ENCODE data around the gene SLC9A1. TPM values are rescaled to one million over a fixed set of nuclear protein-coding genes. Genes with fewer than 3 reads are reported as not detected.
"Not testable (repeated sequence)": the region's sequence is repeated elsewhere in the genome, so short reads cannot be mapped to it uniquely, and the experiment has no call there.

The SLC9A1 gene
- total RNA-seq, 1 donor from 2014 or later = 1.9 TPM

DNA sequence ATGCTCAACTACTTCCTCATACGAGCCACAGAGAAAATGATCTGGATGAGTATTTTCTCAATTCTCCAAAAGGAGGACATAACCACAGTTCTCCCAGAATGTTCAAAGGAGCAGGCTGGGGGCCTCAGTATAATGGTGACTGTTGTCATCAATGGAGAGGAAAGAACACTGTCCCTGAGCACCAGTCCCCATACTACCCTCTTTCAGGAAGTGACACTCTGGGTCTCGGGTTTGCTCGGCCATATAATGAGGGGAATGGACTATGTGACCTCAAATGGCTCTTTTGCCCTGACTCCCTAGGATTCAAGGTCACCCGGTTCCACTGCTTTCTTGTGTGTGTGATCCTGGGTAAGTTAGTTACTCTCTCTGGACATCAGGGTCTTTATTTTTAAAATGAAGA is 22.8 kb downstream of the SLC9A1 start:
- no peak for DNase-seq

DNA sequence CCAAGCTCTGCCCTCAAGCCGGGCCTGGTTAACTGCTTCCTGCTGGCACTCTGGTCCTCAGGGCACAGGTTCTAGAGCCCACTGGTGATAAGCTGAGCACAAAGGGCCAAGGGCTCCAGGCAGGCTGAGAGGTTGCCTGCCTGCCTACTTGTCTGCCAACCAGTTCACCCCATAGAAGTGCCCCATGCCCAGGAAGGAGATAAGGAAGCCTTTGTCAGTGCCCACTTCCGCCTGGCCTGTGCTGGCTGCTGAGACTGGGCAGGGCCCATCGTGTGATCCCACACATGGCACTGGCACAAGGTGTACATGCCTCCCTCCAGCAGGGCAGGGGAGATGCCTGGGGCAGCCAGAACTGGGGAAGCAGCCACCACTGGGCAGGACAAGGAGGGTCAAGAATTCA is 24.1 kb downstream of the SLC9A1 start:
- DNase-seq = no peak

DNA sequence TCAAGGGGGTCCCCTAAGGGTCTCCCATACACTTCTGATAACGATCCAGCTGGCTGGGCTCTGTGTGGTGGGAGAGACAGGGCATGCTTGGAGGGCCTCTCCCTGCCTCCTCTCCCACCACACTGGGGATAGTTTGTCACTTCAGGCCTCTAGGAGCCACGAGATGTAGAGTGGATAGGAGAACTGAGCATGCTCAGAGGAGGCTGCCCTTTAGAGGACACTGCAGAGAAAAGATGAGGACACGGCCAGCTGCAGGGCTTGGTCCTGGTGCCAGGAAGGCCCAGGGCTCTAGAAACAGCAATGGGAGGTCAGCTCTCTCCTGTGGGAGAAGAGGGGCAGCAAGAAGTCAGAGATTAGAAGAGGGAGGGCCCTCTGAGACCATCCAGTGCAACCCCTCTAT is 25.7 kb downstream of the SLC9A1 start:
- no peak for DNase-seq

DNA sequence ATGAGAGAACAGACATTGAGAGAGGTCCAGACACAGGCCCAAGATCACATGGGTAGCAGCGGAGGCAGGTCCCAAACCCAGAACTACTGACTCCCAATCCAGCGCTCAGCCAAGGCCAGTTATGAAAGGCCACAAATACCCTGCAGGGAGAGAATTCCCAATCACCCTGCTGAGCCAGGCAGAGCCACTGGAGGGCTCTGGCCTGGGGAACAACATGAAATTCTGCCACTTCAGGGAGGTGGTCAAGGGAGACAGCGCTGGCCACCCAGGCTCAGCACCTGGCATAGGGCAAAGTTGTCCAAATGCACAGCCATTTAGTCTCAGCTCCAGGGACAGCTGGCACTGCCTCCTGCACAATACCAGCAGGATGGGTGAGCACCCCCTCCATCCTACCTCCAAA is 27.5 kb downstream of the SLC9A1 start:
- no peak for DNase-seq

DNA sequence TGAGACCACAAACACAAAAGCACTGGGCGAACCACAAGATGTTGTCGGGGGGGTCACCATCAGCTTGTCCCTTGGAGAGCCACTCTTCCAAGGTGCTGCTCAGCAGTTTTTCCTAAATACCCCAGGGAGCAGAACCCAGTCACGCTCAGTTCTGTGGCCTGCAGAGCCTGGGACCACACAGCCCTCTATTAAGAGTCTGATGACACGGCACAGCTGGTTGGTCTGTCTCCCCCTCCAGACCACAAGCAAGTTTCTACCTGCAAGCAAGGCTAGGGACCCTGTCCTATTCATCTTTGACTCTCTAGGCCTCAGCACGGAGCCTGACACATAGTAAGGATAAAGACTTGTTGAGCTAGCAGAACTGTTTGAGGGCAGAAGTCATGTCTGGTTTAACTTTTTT is 28.5 kb downstream of the SLC9A1 start:
- DNase-seq = no peak

DNA sequence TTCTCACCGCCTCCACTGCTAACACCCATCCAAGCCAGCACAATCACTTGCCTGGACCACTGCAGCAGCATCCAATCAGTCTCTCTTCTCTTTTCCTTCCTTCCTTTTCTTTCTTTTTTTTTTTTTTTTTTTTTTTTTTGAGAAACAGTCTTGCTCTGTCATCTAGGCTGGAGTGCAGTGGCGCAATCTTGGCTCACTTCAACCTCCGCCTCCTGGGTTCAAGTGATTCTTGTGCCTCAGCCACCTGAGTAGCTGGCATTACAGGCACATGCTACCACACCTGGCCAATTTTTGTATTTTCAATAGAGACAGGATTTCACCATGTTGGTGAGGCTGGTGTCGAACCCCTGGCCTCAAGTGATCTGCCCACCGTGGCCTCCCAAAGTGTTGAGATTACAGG is 29.8 kb downstream of the SLC9A1 start:
- DNase-seq = not testable (repeated sequence)

DNA sequence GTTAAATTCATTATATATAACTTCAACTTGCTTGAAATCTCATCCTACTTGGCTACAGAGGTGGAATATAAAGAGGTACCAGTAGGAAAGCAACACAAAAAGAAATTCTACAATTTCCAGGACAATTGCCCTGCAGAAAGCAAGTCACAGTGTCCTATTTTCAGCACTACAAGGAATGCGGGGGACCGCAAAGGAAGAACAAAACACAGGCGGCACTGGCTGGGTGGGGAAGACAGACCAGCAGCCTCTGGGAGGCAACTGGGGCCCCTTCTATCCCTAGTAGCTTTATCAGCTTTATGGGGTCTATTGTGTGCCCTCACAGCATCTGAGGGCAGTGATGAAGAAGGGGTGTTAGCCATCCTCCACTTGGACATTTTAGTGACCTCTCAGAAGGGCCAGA is 30.5 kb downstream of the SLC9A1 start:
- peak; percentile 41 for DNase-seq

DNA sequence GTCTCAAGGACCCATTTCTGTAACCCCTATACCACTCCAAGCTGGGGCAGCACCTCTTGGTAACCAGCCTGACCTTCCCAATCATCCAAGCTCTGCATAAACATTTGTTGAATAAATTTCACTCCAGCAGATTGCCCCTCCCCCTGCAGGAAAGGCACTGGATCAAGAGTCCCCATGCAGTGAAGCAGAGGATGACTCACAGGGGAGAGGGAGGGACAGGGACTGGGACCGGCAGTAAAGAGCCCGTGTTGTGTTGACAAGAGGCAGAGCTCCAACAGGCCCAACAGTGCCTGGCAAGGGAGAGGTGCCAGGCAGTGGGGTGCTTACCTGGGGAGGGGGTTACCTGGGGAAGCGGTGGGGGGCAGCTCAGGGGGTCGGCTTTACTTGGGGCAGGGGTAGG is 32.3 kb downstream of the SLC9A1 start:
- peak; percentile 83 for DNase-seq

DNA sequence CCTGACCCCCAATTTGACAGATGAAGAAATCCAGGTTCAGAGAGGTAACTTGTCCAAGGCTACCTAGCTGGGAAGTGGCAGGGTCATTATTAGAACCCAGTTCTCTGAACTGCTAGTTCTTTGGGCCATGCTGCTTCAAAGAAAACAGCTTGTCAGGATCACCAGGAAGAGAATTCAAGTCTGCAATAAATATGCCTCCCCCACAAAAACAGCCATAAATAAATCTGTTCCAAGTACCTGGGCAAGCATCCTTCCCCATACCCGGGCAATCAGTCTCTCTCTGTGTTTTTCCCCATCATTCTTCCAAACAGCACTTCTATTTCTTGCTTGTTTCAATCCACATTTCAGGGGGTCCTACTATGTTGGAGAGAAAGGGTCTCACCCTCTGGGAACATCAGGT is 34.1 kb downstream of the SLC9A1 start:
- DNase-seq = no peak

DNA sequence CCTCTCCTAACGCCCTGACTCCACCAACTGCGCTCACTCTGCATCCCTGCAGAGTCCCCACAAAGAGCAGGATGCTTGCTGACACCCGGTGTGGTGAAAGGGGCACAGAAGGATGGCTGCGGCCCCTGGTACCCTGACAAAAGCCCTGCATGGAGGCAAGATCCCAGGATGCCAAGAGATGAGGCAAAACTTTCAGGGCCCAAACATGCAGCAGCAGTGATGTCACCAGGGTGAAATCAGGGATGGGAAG is 36.6 kb downstream of the SLC9A1 start:
- no peak for DNase-seq

DNA sequence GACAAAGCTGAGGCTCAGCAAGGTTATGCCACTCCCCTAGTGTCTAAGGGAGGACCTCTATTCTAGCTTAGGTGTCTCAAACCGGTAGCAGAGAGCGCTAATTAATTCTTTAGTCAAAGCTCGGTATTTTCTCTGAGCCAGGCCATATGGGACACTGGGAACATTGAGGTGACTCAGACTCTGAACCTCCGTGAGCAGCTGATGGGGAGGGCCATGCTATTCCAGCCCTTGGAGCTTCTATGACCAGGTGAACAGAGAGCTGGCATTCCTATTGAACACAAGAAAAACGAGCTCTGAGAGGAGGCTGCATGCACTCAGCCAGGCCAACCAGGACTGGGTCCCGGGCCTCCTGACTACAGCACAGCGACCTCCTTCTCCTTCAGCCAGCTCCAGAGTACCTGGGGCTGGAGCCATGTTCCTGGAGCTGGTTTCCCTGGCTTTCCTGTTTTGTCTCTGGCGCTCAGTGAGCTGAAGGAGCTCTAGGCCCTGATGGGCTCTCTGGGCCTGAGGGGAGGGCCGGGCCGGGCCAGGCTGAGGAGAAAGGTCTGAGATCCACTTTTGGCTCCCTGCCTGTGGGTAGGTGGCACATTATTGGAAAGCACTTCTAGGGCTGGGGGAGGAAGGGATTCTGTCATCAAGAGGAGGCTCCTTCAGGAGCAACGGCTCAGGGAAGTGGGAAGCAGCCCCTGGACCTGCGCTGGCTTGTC is 37.0 kb downstream of the SLC9A1 start:
- DNase-seq = no peak

DNA sequence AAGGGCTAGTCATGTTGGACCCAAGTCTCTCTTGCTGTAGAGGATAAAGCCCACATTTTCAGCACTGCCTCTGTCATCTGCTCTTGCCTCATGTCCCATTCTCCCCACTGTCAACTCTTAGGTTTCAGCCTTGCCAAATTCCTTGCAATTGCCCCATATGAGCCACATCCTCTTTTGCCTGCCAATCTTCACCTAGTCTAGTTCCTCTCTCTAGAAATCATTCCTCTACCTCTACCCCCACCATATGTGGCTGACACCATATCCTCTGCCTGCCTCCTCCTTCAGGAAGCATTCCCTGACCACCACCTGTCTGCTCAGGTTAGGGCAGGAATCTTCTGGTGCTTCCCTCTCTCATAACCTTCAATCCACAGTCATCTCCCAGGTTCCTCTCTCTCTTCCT is 38.2 kb downstream of the SLC9A1 start:
- no peak for DNase-seq

DNA sequence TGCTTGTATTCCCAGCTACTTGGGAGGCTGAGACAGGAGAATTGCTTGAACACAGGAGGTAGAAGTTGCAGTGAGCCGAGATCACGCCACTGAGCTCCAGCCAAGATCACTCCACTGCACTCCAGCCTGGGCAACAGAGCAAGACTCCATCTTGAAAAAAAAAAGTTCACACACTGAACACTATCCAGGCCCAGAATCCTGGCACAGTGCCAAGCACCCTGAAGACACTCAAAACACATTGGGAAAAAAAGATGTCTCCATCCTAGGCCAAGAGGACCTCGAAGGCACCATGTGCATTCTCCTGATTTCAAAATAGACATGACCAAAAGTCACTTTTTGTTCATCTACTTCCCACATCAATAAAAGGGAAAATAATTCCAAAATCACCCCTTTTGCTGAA is 38.7 kb downstream of the SLC9A1 start:
- DNase-seq = no peak

DNA sequence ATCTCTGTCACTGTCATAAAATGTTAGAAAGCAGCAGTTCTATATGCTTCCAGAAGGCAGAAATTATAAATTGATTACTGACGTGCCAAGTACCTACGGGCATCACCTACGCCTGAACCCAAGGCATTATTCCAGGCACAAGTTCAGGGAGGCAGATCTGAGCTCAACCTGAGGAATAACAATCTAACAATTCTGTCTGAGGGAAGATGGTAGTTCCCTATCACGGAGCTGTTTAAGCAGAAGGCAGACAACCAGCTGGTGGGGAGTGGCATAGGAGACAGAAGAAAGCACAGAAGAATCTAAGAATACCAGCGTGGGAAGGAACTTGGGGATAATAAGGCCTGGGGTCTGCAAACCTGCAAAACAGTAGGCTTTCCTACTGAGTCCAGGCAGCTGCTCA is 40.4 kb downstream of the SLC9A1 start:
- no peak for DNase-seq

DNA sequence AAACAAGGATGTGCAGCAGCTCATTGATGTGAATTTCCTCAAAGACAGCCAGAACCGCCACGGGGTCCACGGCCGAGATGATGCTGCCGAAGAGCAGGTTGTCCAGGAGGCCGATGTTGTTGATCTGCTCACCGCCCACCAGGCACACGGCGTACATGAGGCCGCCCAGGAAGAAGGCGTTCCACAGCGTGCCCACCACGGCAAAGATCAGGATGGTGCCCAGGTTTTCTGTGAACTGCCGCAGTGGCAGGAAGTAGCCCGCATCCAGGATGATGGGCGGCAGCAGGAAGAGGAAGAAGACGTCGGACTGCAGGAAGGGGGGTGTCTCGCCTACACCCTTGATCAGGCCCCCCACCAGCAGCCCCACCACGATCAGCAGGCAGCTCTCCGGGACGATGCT is 41.1 kb downstream of the SLC9A1 start:
- DNase-seq = no peak

DNA sequence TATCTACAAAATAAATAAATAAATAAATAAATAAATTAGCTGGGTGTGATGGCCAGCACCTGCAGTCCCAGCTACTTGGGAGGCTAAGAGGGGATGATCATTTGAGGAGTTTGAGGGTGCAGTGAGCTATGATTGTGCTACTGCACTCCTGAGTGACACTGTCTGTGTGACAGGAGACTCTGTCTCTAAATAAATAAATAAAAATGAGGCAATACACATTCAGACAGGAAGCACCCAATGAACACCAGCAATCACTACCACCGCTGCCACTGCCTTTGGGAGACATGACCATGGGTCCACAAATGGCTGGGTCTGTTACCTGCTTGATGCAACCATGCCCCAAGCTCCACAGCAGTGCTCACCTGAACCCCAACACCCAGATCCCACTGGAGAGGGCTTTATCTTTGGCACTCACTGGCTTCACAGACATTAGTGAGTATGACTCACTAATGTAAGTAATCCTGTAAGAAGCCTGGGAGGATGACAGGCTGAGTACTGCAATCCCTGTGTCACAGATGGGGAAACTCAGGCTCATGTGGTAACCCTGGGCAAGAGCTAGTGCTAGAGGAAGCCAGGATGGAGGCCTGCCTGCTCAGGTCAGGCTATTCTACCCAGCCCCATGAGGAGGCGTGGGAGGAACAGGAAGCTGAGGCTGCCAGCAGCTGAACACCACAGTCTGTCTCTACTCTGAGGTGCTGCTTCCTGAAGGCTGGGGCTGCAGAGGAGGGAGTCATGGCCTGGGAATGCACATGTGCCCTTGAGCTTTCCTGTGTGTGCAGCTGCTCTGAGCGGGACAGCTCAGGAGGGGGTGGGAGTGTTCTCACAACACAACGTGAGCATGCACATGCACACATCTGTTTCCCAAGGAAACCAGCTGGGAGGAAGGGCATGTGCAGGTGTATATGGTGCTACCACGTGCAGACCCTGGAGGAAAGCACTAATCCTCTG is 43.0 kb downstream of the SLC9A1 start:
- DNase-seq = peak; percentile 75

DNA sequence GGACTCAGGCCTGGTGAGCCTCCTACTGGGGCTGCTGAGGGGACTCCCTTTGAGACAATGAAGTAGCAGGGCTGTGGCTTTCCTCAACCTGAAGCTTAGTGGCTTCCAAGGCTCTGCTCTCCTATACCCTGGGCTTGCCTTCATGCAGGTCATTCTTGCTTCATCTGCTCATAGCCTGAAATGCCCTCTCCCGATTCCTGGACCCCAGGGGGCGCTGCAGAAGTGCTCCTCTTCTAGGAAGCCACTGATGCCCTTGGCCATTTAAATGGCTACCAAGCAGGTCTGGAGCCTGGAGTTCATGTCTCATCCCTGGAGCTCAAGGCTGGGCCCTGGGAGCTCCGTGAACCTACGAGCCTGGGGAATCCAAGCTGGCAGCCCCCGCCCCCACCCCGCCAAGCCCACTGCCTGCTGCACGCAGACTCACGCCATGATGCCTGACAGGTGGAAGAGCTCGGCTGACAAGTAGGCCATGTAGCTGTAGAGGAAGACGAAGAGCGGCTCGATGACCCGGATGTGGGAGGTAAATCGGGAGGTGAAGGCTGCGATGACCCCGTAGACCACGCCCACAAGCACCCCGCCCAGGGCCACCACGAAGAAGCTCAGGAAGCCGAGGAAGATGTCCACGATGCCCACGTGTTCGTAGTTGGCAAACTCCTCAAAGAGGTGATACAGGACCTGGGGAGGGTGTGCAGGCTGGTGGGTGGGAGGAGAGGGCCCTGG is 45.7 kb downstream of the SLC9A1 start:
- DNase-seq = no peak

DNA sequence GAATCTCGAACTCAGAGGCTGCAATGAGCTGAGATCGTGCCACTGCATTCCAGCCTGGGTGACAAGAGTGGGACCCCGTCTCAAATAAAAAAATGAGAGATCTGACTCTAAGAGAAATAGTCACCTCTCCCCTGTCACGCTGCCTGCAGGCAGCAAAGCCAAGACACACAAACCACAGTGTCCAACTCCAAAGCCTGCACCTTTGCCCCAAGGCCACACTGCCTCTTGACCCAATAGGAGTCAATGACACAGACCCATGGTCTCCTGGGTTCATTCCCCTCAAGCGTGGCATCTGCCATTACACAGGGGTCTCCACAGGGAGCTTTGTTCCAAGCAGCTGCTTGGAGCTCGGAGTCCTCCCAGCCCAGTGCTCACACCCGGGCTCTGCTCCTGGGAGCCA is 46.3 kb downstream of the SLC9A1 start:
- no peak for DNase-seq

DNA sequence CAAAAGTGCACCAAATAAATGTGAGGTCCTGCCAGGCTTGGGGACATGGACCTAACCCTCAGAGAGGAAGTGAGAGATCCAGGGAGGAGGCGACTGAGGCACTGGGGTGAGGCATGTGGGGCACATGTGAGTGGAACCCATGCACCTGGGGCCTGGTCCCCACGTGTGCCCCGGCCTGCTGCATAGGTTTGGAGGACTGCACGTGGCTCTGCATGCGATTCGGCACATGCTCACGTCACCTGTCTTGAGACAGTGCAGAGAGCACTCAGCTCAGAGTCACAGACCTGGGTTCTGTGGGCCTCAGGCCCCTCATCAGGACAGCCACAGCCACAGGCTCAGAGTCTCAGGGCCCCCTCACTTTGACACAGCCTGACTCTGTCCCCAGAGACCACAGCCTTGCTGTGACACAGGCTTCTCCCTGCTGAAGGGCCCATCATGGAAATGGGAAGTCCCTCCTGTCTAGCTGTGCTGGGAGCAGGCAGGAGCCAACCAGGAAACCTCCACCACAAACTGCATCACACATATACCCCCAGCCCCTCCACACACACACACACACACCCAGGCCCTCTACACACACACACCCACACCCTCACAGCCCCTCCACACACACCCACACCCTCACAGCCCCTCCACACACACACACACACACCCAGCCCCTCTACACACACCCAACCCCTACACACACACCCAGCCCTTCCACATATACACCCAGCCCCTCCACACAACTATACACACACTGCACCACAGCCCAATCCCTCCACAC is 48.2 kb downstream of the SLC9A1 start:
- no peak for DNase-seq

DNA sequence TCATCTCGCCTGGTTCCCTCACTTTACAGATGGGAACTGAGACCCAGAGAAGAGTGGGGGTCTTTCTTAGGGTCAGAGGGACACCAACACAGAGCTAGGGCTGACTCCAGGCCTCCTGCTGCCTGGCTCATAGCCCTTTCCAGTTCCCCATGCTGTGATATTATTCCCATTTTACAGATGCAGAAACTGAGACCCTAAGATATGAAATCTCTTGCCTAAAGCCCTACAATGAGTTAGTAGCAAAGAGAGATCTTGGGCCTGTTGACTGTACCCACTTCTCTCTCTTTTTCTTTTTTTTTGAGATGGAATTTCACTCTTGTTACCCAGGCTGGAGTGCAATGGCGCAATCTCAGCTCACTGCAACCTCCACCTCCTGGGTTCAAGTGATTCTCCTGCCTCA is 49.9 kb downstream of the SLC9A1 start:
- DNase-seq = no peak

DNA sequence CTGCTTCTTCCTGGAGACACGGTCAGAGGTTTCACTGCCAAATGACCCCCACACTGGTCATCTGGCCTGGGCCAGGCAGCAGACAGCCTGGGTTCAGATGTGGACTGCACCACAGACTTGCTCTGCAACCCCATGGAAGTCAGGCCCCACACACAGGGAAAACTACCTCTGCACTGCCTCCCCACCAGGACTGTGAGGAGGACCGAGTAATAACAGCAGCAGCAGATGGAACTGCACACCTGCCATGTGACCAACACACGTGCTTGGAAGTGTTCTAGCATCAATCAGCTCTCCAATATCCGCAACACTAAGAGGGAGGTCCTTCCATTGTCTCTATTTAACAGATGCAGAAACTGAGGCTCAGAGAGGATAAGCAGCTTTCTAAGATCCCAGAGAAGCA is 51.4 kb downstream of the SLC9A1 start:
- DNase-seq = no peak

DNA sequence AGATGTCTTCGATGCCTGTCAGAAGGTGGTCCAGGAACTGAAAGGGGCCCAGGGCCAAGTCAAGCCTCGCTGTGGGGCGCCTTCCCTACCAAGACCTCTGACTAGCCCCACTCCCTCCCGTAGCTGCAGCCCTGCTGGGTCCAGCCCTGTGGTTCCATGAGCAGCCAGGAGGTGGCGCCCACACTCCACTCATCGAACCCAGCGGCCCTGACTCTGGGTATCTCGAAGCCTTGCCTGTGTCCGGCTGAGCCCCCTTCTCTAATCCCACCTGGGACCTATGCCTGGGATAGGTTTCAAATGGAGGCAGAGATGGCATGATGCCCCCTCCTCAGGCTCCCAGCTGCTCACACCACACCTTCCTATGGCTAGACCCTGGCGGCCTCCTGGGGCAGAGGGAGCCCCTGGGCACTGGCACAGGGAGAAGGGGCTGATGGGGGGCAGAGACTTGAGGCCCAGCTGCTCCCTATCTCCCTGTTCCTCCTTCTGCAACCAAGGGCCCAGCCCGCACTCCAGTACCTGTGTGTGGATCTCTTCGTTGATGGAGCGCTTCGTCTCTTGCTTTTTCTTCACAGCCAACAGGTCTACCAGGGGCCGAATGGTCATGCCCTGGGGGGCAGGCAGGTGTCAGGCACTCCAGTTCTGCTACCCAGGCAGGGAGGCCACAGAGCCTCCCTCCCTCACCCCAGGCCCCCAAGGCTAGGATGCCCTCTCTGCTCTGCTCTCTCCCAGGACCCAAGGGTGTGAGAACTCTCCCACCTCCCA is 52.0 kb downstream of the SLC9A1 start:
- DNase-seq = peak; percentile 44

All from occipital lobe (tissue), 2 donors.